Stimulated activated CD8-positive, alpha-beta memory T cell treated with anti-CD3 and anti-CD28 coated beads, Interleukin-7, amount 100 ng/mL, for 48 hours (primary cell): Measurements from ENCODE around the gene LRP10.
A peak's percentile ranks its signal among the peaks of the same experiment; 100 is the strongest.
"Not testable (repeated sequence)": the region's sequence is repeated elsewhere in the genome, so short reads cannot be mapped to it uniquely, and the experiment has no call there.

Experiments used
- DNase-seq, 2 donors: peaks; one replicate each; pipeline ENCODE4 v3.0.0-alpha.2; 2020; ENCODE audit warnings: low read depth in 1 of 2; ENCODE audit errors: extremely low read depth in 1 of 2

The LRP10 gene

GRCh38 chr14:22886500-22887259, 15.1 kb downstream of the LRP10 start:
- peak; percentile 56 to 59 for DNase-seq

GRCh38 chr14:22887260-22887989, 15.9 kb downstream of the LRP10 start:
- DNase-seq = peak in 1 of 2 donors; percentile 19

GRCh38 chr14:22887990-22888378, 16.4 kb downstream of the LRP10 start:
- peak in 1 of 2 donors; percentile 40 for DNase-seq

GRCh38 chr14:22888662-22889061, 17.1 kb downstream of the LRP10 start:
- DNase-seq = no peak

- DNase-seq = no peak
These were observed 18.9 kb downstream of the LRP10 start for GRCh38 chr14:22890416-22890815.

GRCh38 chr14:22892488-22892887, 20.9 kb downstream of the LRP10 start:
- DNase-seq = no peak

GRCh38 chr14:22893706-22894105, 22.2 kb downstream of the LRP10 start:
- DNase-seq = no peak

- no peak for DNase-seq
These were observed 23.9 kb downstream of the LRP10 start for GRCh38 chr14:22895402-22895801.

GRCh38 chr14:22896356-22896755, 24.8 kb downstream of the LRP10 start:
- DNase-seq = no peak

- DNase-seq = no peak
These were observed 25.2 kb downstream of the LRP10 start for GRCh38 chr14:22896760-22897159.

GRCh38 chr14:22897357-22897756, 25.8 kb downstream of the LRP10 start:
- DNase-seq = no peak

GRCh38 chr14:22898302-22899090, 27.0 kb downstream of the LRP10 start:
- no peak for DNase-seq

GRCh38 chr14:22900081-22900799, 28.7 kb downstream of the LRP10 start:
- DNase-seq = no peak

- DNase-seq = no peak
These were observed 30.3 kb downstream of the LRP10 start for GRCh38 chr14:22901799-22902198.

GRCh38 chr14:22903742-22904087, 32.2 kb downstream of the LRP10 start:
- no peak for DNase-seq

GRCh38 chr14:22905627-22906026, 34.1 kb downstream of the LRP10 start:
- no peak for DNase-seq

- DNase-seq = no peak
These were observed 34.5 kb downstream of the LRP10 start for GRCh38 chr14:22906073-22906472.

GRCh38 chr14:22907429-22907828, 35.9 kb downstream of the LRP10 start:
- no peak for DNase-seq

GRCh38 chr14:22908601-22909000, 37.1 kb downstream of the LRP10 start:
- no peak for DNase-seq

- no peak for DNase-seq
These were observed 39.4 kb downstream of the LRP10 start for GRCh38 chr14:22910916-22911315.

- DNase-seq = not testable (repeated sequence)
These were observed 43.3 kb downstream of the LRP10 start for GRCh38 chr14:22914836-22915235.
